Measurements from ENCODE around the gene OBSL1.

GRCh38 chr2:219557791-219558785 lies 13.3 kb downstream of the OBSL1 start:
- TF ChIP-seq POLR2A (IDR thresholded peaks at IDR 0.05; ENCODE audit: low read depth, low read length) (no peak), POLR2AphosphoS5 (IDR thresholded peaks at IDR 0.05; ENCODE audit: low read depth, low read length) (no peak)
